Uterus (tissue), 2 donors: ENCODE data around the gene PLXNA2.

ENCODE experiments used
- POLR2A ChIP-seq, 2 donors: fragments of 450-650 bp; IDR thresholded peaks; one replicate each; pipeline ENCODE4 v1.6.1; 2016; ENCODE audit warnings: antibody characterized with exemption in 2 of 2, mild to moderate bottlenecking in 1 of 2, moderate library complexity in 1 of 2
- TF ChIP-seq, protein P1 (sequence below), 4 experiments: fragments of 200-600 bp in 2 of 4; fragments of 450-650 bp in 2 of 4; sonication (generic) in 2 of 4; IDR thresholded peaks; one replicate each; pipeline ENCODE4 v1.5.1; 2016 to 2019; ENCODE audit warnings: antibody characterized with exemption in 4 of 4, mild to moderate bottlenecking in 2 of 4, moderate library complexity in 1 of 4

DNA sequence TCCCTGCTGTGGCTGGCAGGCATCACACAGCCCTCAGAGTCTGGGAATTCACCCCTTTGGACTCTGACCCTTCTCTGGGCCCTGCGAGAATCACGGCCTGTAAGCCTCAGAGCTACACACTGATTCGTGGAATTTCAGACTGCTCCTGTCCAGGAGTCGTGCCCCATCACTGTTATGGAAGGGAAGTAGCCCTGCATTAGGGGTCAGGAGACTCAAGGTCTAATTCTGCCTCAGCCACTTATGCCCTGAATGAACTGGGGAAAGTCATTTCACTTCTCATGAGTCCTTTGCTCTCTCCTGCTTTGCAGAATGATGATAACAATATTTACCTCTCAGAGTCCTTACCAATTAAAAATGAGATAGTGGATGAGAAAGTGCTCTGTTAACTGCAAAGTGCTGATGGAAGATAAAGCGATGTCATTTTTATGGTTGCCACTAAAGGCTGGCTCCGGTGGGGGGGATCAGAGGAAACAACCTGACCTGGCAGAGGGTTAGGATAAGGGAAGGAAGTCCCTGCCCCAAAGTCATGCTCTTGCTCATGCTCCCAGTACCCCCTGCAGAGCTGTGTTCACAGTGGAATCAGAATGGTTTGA is 184.7 kb downstream of the PLXNA2 start:
- TF ChIP-seq, protein P1, sequence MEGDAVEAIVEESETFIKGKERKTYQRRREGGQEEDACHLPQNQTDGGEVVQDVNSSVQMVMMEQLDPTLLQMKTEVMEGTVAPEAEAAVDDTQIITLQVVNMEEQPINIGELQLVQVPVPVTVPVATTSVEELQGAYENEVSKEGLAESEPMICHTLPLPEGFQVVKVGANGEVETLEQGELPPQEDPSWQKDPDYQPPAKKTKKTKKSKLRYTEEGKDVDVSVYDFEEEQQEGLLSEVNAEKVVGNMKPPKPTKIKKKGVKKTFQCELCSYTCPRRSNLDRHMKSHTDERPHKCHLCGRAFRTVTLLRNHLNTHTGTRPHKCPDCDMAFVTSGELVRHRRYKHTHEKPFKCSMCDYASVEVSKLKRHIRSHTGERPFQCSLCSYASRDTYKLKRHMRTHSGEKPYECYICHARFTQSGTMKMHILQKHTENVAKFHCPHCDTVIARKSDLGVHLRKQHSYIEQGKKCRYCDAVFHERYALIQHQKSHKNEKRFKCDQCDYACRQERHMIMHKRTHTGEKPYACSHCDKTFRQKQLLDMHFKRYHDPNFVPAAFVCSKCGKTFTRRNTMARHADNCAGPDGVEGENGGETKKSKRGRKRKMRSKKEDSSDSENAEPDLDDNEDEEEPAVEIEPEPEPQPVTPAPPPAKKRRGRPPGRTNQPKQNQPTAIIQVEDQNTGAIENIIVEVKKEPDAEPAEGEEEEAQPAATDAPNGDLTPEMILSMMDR (IDR thresholded peaks at IDR 0.05), result no peak
- TF ChIP-seq POLR2A (IDR thresholded peaks at IDR 0.05), result no peak
